HG03097 (cell line): ENCODE measurements around the gene C21orf58.
"Not testable (repeated sequence)": the region's sequence is repeated elsewhere in the genome, so short reads cannot be mapped to it uniquely, and the experiment has no call there.

Experiments used
- ATAC-seq: cut with Tn5 transposase; IDR thresholded peaks from one replicate; pipeline ENCODE4 v1.9.1; 2021; ENCODE audit not compliant: unreplicated experiment, low FRiP score

The C21orf58 gene

DNA sequence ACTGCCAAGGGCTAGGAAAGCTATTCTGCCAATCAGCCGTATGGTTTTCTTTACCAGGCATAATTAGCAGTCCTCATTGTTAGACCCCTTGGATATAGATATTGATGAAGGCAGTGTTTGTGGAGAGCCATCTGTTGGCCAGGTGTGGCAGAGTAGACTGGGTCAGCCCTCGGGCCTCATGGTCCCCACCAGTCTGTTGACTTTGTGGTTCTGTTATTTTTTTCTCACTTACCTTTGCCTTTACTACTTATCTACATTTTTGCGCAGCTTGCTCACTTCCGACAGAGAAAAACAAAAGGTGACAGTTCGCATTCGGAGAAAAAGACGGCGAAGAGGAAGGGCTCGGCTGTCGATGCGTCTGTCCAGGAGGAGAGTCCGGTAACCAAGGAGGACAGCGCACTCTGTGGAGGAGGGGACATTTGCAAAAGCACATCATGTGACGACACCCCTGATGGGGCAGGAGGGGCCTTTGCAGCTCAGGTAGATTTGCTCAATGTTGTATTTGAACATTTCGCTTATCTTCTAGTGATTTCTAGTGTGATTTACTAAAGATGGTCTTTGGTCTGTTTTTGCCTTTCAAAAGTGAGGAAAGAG is 2.5 kb upstream of the C21orf58 start:
- no peak for ATAC-seq

GRCh38 chr21:46325073-46325912 is 1.6 kb upstream of the C21orf58 start:
- no peak for ATAC-seq

DNA sequence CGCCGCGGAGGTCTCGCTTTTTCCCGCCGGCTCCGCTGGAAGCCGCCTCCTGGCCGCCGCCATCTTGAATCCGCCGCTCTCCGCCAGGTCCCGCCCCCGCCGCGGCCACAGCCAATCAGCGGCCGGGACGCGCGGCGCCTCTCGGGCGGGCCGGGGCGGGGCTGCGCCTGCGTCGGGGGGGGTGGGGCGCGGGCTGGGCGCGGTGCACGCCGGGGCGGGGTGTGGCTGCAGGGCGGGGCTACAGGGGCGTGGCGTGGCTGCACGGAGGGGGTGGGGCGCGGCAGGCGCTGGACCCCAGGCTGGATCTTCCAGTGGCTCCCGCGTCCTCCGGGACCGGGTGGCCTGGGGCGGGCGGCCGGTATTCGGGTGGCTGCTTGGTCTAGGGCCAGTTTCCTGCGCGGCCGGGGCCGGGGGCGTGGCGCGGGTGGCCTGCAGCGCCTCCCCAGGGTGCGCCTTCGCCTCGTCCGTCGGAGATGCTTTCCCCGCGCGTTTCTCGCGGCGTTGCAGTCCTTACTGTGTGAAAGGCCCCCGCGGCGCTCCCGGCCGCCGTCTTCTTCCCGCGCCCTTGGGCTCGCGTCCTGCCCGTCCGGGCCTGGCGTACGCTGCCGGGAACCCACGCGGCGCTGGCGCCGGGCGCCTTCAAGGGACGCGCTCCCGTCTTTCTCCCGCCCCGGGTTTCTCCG is 861 bp upstream of the C21orf58 start:
- peak; percentile 49 for ATAC-seq

- peak; percentile 15 for ATAC-seq
Measured at GRCh38 chr21:46323227-46323709, 402 bp downstream of the C21orf58 start.

DNA sequence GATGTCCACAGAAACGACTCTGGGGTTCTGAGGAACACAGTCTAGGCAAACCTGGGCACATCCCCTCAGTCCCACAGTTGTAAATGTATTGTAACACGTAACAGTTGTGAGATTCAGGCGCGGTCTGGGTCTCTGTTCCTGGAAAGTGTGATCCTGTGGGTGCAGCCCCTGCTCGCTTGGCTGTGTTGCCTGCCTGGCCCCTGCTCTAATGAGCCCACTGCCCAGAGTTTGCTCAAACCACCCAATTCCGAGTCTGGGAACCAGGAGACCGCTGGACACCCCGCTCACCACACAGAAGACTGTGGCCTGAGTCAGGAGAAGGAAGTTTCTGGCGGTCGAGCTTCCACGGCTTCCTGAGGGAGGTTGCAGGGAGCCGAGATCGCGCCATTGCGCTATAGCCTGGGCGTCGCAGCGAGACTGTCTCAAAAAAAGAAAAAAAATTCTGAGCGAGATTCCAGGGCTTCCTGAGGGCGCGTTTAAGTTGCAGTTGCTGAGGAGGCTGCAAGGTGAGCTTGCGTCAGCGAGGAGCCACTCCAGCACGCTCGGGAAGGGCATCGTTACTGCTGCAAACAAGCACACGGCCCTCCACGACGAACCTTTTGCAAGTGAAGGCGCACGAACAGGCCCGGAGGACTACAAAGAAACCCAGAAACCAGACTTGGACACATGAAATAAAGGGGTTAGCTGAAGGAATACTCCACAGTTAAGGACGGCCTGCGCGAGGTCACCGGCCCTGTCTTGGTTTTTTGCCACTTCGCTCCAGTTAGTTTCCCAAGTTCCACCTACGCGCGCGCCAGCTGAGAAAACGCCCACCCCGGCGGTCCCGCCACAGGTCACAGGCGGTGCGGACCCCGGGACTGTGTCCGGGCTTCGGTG is 1.1 kb downstream of the C21orf58 start:
- no peak for ATAC-seq

DNA sequence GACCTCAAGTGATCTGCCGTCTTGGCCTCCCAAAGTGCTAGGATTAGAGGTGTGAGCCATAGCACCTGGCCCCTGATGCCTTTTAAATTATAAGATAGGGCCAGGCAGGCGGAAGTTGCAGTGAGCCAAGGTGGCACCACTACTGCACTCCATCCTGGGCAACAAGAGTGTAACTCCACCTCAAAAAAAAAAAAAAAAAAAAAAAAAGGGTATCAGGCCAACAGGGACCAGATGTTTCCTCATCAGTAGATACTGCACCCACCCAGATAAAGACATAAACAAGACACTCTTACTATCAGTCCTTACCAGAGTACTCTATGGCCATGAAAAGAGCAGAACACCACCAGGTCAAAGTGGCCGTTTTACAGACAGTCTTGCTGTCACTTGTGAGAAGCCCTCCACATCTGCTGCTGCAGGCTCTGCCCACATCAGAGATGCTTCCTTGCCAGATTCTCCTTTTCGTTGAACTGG is 3.3 kb downstream of the C21orf58 start:
- no peak for ATAC-seq

- no peak for ATAC-seq
Measured at GRCh38 chr21:46319186-46319585, 4.5 kb downstream of the C21orf58 start.

DNA sequence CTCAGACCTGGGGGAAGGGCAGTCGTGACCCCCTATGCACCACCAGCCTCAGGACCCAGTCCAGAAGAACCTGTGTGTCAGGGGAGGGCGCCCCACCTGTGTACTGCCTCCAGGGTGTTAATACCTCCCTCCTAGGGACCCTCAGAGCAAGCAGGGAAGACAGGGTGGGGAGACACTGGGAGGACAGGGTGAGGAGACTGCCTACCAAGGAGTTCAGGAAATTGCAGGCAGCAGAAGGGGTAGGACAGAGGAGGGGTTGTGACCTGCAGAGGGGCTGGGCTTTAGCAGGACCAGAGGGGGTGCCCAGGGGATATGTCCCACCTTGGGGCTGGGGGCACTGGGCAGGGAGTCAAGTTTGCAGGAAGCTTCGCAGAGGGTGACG is 5.2 kb downstream of the C21orf58 start:
- no peak for ATAC-seq

DNA sequence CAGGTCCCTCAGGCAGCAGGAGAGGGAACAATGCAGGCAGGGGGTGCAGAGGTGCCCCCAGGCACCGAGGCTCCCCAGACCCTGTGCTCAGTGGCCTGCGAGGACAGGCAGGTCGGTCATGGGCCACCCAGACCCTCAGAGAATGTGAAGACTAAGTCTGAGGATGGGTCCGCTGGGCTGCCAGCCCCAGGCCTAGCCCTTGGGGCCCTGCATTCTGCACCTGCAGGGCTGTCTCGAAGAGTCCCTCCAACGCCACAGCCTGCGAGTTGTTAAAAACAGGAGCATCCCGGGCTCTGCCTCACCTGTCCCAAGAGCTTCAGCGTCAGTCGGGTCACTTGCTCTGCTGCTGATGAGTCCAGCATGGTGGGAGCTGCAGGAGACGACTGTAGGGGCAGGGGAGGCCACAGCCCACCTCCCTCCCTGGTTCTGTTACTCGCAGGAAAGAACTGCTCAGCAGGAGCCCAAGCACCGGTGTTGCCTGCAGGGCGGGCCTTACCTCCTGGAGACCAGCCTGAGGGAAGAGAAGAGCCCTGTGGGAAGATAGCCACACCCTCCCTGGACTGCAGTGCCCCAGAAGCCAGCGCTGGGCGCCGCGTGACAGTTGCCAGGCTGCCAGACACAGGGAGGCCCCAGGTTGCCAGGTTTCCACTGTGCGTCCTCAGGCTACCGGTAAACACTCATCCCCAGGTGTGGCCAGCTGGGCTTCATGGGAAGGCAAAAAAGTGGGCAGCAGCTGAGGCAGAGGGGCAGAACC is 5.8 kb downstream of the C21orf58 start:
- ATAC-seq = no peak

GRCh38 chr21:46316708-46317324 is 6.9 kb downstream of the C21orf58 start:
- ATAC-seq = no peak

GRCh38 chr21:46314441-46315020 is 9.1 kb downstream of the C21orf58 start:
- ATAC-seq = no peak

GRCh38 chr21:46312949-46313348 is 10.7 kb downstream of the C21orf58 start:
- no peak for ATAC-seq

GRCh38 chr21:46311568-46311967 is 12.1 kb downstream of the C21orf58 start:
- ATAC-seq = no peak

DNA sequence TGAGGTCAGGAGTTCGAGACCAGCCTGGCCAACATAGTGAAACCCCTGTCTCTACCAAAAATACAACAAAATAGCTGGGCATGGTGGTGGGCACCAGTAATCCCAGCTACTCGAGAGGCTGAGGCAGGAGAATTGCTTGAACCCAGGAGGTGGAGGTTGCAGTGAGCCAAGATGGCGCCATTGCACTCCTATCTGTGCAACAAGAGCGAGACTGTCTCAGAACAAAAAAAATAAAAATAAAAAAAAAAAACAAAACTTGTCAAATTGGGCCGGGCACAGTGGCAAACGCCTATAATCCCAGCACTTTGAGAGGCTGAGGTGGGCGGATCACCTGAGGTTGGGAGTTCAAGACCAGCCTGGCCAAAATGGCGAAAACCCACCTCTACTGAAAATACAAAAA is 13.4 kb downstream of the C21orf58 start:
- ATAC-seq = not testable (repeated sequence)

DNA sequence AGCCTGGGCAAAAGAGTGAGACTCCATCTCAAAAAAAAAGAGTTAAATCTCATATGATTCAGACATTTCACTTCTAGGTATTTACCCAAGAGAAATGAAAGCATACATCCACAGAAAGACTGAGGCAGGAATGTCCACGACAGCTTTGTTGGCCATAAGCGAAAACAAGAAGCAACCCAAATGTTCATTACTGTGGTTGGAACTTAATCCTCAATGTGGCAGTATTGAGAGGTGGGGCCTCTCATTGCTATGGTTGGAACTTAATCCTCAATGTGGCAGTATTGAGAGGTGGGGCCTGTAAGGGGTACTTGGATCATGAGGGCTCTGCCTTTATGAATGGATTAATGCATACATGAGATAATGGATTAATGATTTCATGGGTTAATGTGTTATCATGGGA is 15.2 kb downstream of the C21orf58 start:
- ATAC-seq = no peak

- no peak for ATAC-seq
Measured at GRCh38 chr21:46307625-46308024, 16.0 kb downstream of the C21orf58 start.

GRCh38 chr21:46304955-46305354 is 18.7 kb downstream of the C21orf58 start:
- no peak for ATAC-seq

DNA sequence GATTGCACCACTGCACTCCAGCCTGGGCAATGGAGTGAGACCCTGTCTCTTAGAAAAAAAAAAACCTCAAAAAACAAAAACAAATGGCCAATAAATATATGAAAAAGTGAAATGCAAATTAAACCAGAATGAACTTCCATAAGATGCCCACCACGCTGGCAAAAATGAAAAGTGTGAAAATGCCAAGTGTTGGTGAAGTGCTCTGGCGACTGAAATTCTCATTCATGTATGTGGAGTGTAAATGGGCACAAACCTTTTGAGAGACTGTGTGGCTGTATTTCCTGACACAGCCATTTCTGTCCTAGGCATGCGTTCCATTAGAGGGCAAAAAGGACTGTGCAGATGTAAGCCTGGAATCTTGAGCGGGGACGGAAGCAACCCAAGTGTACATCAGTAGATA is 19.2 kb downstream of the C21orf58 start:
- no peak for ATAC-seq

GRCh38 chr21:46301759-46302158 is 21.9 kb downstream of the C21orf58 start:
- no peak for ATAC-seq
